Pulmonary artery endothelial cell (primary cell): ENCODE data around the gene ARHGEF4. TPM values are rescaled to one million over a fixed set of nuclear protein-coding genes. Genes with fewer than 3 reads are reported as not detected.
"Not testable (repeated sequence)": the region's sequence is repeated elsewhere in the genome, so short reads cannot be mapped to it uniquely, and the experiment has no call there.

ENCODE experiments used
- DNase-seq: peaks from one replicate; pipeline ENCODE4 v3.0.0-alpha.2; 2011; ENCODE audit warnings: low read depth, low spot score
- total RNA-seq: library from RNA; depleted of rRNA; stranded (reverse); fragments of >200 nt; gene quantifications from 2 replicates; pipeline ENCODE4 v1.2.3, GENCODE V29; 2014

ARHGEF4 gene
- total RNA-seq, 1 donor from 2014 or later: not detected

DNA sequence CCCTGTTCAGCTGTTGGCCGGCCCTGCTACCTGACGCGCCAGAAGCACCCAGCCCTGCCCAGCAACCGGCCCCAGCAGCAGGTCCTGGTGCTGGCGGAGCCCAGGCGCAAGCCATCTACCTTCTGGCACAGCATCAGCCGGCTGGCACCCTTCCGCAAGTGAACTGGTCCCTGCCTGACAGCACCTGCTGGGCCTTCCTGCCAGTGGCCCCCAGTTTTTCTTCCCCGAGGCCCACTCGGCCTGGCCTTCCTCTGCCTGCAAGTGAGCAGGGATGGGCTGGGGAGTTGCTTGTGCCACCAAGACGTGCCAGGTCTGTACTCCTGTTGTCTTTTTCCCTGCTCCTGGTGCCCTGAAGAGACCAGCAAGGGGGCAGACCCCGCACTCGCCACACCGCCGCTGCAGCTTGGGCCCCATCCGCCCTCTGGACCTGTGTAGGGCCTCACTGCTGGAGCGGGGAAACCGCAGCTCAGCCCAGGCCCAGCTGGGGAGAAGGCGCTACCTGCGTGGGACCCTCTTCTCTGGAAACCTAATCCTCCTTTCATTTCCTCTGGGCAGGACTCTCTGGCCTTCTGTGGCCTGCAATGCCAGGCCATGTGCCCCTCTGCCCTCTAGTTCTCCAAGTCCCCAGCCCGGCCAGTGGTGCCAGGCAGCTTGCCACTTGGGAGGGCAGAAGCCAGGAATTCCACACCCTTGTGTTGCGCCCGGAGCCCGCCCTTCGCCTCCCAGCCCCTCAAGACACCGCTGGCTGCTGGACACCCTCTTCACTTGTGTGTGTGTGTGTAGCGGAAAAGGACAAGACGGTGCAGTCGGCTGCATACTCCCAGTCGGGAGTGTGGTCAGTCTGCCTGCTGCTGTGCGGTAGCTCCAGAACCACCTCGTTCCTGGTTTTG lies 209.6 kb downstream of the ARHGEF4 start:
- no peak for DNase-seq

DNA sequence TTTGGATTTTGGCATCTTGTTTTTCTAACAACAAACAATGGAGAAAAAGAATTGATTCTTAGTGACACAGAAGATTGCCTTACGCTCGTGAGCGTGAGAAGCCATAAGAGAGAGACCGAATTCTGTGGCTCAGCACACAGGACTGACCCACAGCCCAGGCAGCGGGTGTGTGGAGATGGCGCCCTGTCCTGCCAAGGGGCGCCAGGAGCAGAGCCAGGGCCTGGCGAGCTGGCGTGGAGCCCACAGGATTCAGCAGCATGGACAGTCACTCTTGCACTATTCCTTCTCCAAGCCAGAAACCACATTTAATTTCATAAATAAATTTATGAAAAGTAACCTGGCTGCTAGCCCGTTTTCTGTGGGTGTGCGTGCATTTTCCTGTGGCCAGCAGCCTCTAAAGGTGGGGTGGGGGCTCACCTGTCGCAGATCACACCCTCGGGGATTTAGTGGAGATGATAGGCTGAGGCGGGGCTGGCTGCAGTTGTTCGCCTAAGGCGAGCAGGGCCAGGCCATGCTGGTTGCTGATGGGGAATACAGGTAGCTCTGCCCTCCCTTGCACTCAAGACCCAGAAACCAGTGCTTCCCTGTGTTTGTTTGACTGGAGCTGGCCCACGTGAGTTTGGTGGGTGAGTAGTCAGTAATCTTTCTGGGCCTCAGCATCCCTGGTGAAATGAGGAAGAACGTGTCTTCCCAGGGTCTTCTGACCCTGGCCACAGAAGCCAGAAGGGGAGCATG lies 210.4 kb downstream of the ARHGEF4 start:
- no peak for DNase-seq

DNA sequence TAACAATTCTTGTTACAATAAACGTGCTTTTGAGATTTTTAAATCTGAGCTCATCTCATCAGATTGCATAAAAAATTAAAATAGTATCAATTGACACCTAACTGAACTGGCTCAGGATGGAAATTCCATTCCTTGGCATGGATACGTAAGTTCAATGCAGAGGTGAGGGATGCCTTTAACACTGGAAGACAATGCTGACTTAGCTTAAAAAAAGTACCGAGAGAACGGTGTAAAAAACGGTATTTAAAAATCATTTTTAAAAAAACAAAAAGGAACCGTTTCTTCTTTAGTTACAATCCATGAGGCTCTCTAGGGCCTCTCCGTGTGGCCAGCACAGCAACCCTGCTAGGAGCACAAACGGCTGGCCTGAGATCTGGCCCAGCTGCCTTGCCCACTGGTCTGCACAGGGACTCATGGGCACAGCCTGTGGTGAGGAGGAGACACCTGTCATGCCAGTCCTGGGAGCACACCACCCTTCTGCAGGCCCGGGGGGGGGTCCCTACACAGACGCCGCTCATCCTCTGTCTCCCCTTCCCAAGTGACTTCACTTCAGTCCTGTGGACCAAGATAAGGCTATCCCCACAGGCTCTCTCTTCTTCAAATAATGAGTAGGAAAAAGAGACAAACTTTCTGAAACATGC lies 211.3 kb downstream of the ARHGEF4 start:
- no peak for DNase-seq

DNA sequence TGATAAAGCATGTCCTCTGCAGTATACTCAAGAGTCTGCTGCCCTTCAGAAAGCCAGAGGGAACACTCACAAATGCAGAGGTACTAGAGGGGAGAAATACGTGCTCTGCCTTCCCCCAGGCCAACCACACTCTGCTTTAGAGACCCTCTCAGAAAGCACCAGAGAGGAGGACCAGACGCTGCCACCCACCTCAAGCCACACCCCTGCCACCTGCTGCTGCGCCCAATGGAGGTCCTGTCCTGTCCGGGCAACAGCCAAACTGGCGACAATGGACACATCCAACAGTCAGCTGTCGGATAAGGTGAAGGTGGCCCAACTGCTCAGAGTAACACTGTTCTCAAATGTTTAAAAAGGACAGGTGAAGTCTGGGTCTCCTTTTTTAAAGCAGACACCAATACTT lies 211.9 kb downstream of the ARHGEF4 start:
- DNase-seq: no peak

DNA sequence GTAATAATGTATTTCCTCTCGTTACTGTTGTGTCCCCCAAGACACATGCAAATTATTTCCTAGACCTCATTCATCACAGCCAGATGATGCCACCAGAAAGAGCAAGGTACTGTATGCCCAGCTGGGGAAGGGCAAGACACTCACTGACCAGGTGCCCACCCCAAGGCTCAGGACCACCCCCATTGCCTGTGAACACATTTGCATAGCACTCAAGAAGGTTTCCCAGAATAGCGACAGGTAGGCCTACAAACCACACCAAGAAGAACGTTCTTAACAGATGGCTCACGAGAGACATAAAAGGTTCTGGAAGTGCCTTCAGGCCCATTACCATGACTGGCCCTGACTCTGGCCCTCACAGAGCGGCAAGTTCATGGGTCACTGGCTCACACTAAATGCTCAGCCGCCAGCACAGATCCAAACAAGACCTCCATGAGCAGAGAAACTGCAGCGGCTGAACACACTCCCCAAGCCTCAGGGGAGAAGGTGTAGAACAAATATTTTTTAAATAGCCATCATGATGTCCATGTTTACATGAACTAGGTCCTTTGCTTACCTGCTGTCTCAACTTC lies 212.5 kb downstream of the ARHGEF4 start:
- DNase-seq: no peak

DNA sequence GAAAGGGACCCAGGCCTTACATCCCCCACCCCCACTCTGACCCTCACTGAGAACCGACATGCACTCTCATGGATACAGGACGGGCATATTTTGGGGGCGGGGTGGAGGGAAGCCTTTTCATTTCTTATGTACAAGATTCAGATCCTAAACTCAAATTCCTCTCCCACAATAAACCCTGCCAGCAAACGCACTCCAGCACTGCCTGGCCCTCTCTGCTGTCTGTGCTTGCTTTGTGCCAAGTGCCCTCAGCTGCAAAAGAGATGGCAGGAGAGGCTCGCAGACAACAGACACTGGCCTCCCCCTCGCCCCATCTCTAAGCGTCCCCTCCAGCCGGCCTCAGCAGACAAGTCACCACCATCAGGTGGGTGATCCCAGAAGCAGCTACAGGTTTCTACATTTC lies 214.2 kb downstream of the ARHGEF4 start:
- no peak for DNase-seq

DNA sequence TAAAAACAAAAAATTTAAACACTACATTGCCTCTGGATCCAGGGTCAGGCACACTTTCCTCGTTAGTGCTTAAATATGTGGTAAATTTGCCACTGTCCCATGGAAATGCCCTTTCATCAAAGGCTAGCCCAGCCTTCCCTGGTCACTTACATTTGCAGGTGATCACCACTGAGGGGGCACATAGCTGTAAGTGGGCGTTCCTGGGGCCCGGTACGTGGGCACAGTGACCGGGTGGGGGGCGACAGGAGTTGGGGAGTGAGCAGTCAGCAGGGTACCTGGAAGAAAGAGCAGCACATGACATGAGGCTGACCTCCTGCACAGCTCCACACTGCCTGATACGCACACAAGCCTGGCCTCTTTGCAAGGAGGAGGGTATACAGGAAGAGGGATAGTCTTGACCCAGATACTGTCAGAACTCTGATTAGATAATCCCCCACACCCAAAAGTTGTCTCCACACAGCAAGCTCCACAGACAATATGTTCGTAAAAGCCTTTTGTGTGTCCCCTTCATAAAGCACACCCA lies 216.1 kb downstream of the ARHGEF4 start:
- no peak for DNase-seq

DNA sequence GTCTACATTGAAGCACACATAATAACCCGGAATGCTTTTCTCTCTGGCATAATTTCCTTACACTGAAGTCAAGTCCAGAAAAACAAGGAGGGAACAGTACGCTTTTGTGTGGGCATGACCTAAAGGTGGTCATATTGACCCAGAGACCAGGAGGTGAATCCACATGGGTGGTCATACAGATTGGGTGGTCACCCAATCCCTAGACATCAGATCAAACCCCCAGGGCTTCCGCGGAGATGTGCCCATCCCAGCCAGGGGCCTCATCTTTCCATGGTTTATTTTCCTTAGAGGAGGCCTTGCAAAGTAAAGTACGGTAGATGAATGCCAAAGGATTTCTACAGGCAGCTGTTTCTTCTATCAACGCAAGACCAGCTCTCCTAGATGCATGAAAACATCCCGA lies 217.8 kb downstream of the ARHGEF4 start:
- DNase-seq: no peak

DNA sequence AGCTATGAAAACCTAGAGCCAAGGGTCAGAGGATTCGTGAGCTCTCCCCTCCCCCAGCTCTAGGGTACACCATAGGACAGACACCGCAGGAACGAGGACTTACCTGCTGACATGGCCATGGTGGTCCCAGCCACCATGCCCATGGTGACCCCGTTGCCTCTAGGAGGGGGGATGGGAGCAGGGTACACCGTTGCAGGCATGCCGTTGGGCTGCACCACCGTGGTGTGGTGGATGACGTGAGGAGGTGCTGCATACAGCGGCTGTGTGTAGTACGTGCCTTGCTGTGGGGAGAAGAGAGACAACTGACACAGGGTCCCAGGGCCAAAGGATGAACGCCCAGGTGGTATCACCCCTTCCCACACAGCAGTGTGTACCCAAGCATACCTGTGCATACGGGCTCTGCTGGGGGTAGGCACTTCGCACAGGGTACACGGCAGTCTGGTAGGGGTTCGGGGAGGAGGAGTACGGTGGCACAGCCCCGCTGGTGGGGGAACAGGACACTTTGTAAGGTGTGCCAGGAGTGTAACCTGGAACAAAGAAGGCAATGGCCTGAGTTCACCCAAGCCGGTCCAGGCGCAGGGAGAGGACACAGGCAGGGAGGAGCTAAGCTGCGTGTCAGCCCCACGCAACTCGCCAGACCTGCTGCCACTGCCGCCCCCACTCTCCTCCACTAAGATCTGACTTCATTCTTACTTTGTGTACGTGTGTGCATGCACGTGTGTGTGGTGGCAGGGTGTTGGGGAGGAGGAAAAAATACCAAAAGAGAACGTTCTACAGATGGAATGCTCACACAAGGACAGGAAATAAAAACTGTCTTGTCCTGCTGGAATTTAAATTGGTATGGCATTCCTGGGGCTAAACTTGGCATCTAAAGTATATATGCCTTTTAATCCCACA lies 218.7 kb downstream of the ARHGEF4 start:
- DNase-seq: no peak

DNA sequence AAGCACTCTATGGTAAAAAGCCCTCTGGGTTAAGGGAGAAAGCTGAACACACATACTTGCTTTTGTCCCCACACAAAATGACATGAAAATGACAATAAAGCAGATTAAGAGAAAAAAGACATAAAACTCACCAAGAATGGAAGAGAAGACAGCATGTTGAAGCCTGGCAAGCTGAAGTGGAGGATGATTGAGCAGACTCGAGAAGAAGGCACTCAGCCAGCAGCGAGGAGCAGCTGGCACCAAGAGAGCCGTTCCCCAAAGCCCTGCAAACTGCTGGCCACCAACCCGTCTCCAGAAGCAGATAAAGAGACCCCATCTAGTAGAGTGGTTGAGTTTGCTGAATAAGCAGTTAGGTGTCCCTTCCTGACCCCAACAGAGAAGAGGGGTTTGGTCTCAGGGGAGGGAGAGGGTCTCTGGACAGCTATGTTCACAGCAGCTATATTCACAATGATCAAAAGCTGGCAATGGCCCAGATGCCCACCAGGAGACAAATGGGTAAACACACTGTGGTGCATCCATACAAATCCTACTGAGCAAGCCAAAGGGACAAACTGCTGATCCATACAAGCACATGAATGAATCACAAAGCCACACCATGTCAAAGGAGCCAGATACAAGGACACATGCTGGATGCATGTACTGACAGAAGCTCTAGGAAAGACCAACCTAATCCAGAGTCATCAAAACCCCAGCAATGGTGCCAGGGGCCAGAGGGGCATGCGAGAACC lies 219.7 kb downstream of the ARHGEF4 start:
- DNase-seq: no peak

DNA sequence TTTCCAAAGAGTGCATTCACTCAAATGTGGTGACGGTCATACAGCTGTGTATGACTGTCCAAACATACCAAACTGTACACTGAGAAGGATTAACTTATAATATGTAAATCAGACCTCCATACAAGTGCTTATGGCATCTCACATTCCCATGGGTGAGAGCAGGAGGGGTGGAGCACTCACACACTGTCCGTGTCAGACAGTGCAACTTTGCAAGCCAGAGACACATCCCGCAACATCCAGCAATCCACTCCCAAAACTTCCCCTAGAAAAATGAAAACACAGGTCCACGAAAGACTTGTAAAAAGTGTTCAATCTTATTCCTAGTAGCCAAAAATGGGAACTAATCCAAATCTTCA lies 220.2 kb downstream of the ARHGEF4 start:
- DNase-seq: no peak

DNA sequence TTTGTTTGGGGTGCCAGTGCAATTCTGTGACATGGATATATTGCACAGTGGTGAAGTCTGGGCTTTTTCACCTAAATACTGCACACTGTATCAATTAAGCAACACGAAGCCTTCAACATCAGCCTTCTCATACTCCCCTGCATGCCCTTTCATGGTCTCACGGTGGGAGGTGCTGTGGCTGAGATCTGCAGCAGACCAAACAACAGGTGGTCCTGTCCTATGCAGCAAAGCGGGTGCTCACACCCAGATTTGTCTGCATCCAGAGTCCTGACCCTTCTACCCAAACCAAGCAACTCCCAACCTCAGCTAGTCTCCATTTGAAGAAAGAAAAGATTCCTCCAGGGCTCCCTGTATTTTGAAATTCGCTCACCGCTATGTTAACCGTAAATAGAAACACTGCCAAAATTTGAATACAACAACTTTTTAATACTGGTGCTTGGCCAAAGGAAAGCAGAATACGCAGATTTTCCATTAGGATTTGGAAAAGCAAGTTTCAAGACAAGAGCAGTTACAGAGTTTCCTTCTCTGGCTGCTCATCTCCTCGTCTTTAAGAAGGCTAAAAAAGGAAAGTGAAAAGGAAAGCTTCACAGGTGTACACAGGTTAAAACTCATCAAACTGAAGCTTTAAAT lies 221.6 kb downstream of the ARHGEF4 start:
- no peak for DNase-seq

DNA sequence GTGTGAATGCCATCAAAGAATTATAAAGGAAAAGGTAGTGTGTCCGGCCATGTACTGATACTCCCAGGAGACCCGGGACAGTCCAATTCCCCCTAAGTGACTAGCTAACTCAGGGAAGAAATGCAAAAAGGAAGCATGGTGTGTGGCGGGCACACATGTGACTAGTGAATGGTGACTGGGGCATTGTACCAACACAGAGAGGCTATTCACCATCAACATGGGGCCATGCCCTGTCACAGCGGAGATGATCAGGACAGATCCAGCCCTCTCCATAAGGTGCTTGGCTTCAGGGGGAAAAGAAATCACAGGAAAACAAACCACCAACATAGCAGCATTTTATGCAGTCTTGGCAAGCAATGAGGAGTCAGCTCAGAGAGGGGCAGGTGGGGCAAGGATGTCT lies 222.2 kb downstream of the ARHGEF4 start:
- no peak for DNase-seq

DNA sequence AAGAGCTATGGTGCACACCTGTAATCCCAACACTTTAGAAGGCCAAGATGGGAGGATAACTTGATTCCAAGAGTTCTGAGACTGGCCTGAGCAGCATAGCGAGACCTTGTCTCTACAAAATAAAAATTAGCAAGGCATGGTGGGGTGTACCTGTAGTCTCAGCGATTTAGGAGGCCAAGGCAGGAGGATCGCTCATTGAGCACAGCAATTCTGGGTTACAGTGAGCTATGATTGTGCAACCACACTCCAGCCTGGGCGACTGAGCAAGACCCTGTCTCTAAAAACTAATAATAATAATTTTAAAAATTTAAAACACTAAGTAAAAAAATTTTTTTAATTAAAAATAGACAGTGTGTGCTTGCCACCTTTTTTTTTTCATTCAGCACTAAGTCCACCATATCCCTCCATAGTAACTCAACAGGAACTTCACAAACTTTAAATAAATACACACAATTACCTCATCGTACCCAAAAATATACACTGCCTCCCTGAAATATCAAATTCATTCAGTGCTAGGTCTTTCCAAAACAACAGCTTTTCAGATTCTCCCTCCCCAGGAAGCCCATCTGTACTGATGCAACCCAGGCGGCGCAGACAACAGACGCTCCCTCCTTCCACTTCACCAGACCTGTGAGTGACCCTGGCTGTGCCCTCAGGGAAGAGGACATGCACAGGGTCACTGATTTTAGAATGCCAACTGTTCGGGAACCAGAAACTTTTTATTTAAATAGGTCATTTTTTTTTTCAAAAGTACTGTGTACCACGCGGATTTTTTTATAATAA lies 227.0 kb downstream of the ARHGEF4 start:
- no peak for DNase-seq

DNA sequence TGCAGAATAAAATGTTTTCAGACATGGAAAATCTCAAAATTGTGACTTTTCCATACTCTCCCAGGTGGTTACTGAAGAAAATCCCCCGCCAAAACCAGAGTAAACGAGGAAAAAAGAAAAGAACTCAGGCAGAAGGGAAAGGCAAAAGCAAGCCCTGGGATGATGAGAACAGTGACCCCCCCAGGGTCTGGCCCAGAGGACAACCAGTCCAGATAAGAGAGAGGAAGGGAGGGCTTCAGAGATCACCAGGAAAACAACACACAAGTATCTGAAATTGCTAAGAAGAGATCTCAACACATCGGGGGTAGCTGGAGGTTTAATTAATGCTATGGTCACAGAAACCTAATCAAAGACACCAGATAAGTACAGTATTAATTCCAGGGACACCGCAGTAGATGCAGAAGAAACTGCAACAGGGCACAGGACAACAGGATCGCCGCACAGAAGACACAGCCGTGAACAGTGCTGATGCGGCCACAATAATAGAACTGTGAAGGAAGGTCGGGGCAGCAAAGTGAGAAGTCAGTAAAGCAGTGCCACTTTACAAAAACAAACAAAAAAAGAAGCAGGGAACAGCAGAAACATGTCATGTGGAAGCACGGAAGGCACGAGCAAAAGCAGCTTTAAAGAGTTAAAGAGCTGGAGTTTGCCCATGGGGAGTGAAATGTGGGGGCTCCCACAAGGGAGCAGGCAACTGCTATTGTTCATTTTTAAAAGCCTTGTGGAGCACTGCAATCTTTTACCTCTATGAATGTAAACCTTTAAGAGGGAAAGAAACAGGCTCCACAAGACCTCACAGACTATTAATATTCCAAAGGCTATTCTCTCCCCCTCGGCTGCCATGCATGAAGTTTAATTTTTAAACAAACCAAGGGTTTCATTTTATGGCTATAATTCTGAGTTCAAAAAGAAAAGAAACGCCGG lies 228.1 kb downstream of the ARHGEF4 start:
- no peak for DNase-seq

DNA sequence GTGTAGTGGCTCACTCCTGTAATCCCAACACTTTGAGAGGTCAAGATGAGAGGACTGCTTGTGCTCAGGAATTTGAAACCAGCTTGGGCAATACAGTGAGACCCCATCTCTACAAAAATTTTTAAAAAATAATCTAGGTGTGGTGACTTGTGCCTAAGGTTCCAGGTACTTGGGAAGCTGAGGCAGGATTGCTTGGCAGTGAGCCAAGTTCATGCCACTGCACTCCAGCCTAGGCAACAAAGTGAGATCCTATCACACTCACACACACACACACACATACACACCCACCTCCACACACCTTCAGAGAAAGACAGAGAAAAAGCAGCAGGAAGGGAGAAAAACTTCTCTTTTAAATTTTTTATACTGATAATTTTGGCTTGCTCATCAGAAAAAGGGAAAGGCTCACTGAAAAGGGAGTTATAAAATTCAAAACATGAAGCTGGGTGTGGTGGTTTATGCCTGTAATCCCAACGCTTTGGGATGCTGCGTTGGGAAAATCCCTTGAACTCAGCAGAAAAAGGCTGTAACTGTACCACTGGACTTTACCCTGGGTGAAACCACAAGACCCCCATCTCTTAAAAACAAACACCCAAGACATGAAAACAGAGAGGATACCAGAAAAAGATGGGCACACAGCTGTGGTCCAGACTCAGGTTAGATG lies 230.9 kb downstream of the ARHGEF4 start:
- no peak for DNase-seq

DNA sequence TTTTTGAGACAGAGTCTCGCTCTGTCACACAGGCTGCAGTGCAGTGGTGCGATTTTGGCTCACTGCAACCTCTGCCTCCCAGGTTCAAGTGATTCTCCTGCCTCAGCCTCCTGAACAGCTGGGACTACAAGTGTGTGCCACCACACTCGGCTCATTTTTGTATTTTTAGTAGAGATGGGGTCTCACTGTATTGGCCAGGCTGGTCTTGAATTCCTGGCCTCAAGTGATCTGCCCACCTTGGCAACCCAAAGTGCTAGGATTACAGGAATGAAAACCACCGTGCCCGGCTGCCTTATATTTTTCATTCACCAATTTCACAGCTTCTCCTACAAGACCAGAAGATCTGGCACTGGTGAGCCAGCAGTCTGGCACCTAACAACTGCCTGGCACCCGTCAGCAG lies 231.5 kb downstream of the ARHGEF4 start:
- DNase-seq: not testable (repeated sequence)
